Brain microvascular endothelial cell (primary cell): Measurements from ENCODE around the gene DPEP2NB.
"Not testable (repeated sequence)": the region's sequence is repeated elsewhere in the genome, so short reads cannot be mapped to it uniquely, and the experiment has no call there.

ENCODE experiments used
- DNase-seq: peaks from one replicate; pipeline ENCODE4 v3.0.0-alpha.2; 2020
- H3K27ac ChIP-seq: fragments of 250-450 bp; sonication (Bioruptor Pico); 2 replicates; pipeline ENCODE4 v1.5.1; 2020; ENCODE audit warnings: mild to moderate bottlenecking, moderate library complexity
- H3K27me3 ChIP-seq: fragments of 250-450 bp; sonication (Bioruptor Pico); replicated peaks from 2 replicates; pipeline ENCODE4 v1.5.1; 2020; ENCODE audit warnings: mild to moderate bottlenecking
- H3K36me3 ChIP-seq: fragments of 250-450 bp; sonication (Bioruptor Pico); replicated peaks from 2 replicates; pipeline ENCODE4 v1.5.1; 2020; ENCODE audit warnings: mild to moderate bottlenecking
- H3K4me3 ChIP-seq: 2 replicates; pipeline ENCODE4 v1.5.1; 2011; ENCODE audit warnings: low read depth, mild to moderate bottlenecking, control low read depth, low read length, moderate library complexity
- CTCF ChIP-seq: IDR thresholded peaks from 2 replicates; pipeline ENCODE4 v1.5.1; 2011; ENCODE audit warnings: low read depth, mild to moderate bottlenecking, moderate library complexity, low read length, control low read depth, inconsistent platforms; ENCODE audit errors: missing control alignments
- in situ Hi-C: cut with HindIII; loops from 2 replicates; pipeline ENCODE4 v1.10.0; 2017; ENCODE audit warnings: low sequenced_read_pairs, low pct_ligation_motif_present

DPEP2NB gene

GRCh38 chr16:68022728-68023537 is 7.2 kb upstream of the DPEP2NB start, which contains the start of the genes DDX28 and DUS2:
Gene DDX28 (minus strand): TSS chr16:68023232. CDS start chr16:68023202, 30 bp downstream.
Gene DUS2 (plus strand): TSS chr16:68023284. CDS start chr16:68038024, 14,740 bp downstream.
- Histone ChIP-seq H3K27me3 (no peaks in the 10 kb centered on the region), H3K36me3 (no peaks in the 10 kb centered on the region), H3K27ac (peak within 1 kb of the TSS; percentile 85), H3K4me3 (peak within 1 kb of the TSS; percentile 98)
- DNase-seq = peak; percentile 92
- in situ Hi-C loops = no loop called here
- TF ChIP-seq CTCF = no peak

GRCh38 chr16:68022278-68022727 is 6.6 kb upstream of the DPEP2NB start:
- no peaks in the 10 kb centered on the region for H3K27me3 ChIP-seq
- H3K36me3 ChIP-seq = no peaks in the 10 kb centered on the region
- in situ Hi-C loops = no loop called here
- peak overlapping the region; percentile 85 for H3K27ac ChIP-seq
- no peak for DNase-seq
- H3K4me3 ChIP-seq = peak overlapping the region; percentile 98
- TF ChIP-seq CTCF = no peak

DNA sequence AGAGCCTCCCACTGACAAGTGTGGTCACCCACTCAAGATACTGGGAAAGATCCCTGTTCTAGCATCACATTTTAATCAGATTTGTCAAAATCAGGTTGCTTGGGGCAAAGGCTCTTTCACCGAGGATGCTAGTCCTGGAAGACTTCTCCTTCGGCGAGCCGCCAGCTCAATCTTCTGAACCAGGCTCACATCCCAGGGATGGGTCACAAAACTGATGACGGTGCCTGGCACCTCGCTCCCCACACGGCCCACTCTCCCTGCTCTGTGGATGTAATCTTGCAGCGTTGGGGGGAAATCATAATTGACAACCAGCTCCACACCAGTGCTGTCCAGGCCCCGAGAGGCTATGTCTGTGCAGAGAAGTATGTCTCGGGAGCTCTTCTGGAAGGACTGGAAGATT is 5.8 kb upstream of the DPEP2NB start:
- no peak overlapping the region for H3K27ac ChIP-seq
- no peaks in the 10 kb centered on the region for H3K27me3 ChIP-seq
- DNase-seq = no peak
- H3K36me3 ChIP-seq = no peaks in the 10 kb centered on the region
- in situ Hi-C loops = no loop called here
- no peak for TF ChIP-seq CTCF
- no peak overlapping the region for H3K4me3 ChIP-seq

DNA sequence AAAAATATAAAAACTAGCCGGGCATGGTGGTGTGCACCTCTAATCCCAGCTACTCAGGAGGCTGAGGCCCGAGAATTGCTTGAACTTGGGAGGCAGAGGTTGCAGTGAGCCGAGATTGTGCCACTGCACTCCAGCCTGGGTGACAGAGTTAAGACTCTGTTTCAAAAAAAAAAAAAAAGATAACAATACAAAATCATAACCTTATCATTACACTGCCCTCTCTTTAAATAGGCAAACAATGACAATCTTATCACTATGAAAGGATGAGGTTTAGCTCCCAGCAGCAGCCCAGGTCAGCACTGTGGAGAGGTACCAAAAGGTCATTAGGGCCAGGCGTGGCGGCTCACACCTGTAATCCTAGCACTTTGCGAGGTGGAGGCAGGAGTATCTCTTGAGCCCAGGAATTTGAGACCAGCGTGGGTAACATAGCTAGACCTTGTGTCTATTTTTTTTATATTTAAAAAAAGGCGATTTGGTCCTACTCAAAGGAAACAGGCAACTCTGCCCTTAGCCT is 3.5 kb upstream of the DPEP2NB start:
- Histone ChIP-seq H3K27ac (no peak overlapping the region), H3K36me3 (no peaks in the 10 kb centered on the region), H3K27me3 (no peaks in the 10 kb centered on the region), H3K4me3 (no peak overlapping the region)
- TF ChIP-seq CTCF = no peak
- in situ Hi-C loops = no loop called here
- no peak for DNase-seq

DNA sequence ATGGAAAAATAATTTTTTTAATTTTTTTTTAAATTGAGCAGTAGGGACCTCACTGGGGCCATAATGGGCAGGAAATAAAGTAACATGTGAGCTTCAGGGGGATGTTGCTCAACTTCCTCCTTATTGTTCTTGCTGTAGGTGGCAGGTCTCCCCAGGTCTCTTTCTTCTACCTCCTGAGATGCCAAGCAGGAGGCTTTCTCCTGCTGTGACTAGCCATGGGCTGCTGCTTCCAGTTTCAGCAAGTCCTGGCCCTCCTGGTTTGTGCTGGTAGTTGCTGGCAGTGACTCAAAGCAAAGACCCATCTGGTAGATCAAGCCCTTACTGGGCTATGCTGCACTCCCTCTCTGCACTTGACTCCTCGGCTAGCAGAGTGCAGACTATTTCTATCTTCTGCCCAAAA is 2.3 kb downstream of the DPEP2NB start:
- H3K27me3 ChIP-seq = no peaks in the 10 kb centered on the region
- in situ Hi-C loops = no loop called here
- H3K36me3 ChIP-seq = no peaks in the 10 kb centered on the region
- H3K4me3 ChIP-seq = no peak overlapping the region
- TF ChIP-seq CTCF = no peak
- no peak for DNase-seq
- H3K27ac ChIP-seq = no peak overlapping the region

DNA sequence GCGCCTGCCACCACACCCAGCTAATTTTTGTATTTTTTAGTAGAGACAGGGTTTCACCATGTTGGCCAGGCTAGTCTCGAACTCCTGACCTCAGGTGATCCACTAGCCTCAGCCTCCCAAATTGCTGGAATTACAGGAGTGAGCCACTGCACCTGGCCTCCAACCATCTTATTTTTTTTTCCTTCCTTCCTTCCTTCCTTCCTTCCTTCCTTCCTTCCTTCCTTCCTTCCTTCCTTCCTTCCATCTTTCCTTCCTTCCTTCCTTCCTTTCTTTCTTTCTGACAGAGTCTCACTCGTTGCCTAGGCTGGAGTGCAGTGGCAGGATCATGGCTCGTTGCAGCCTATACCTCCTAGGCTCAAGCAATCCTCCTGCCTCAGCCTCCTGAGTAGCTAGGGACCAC is 5.8 kb downstream of the DPEP2NB start:
- H3K27ac ChIP-seq, DNase-seq, in situ Hi-C loops, H3K27me3 ChIP-seq, H3K36me3 ChIP-seq, H3K4me3 ChIP-seq: not testable (repeated sequence)
